Common myeloid progenitor, CD34-positive (primary cell): ENCODE data around the gene ACVRL1.
A peak's percentile ranks its signal among the peaks of the same experiment; 100 is the strongest.

Experiments used
- CTCF ChIA-PET: fragments of 350-600 bp; sonication (Branson Sonifier 250); formaldehyde crosslinking; loops from one replicate; lab custom pipeline; 2021; ENCODE audit warnings: antibody characterized with exemption; lab: Charles Lee
- POLR2A ChIA-PET: fragments of 350-600 bp; sonication (Branson Sonifier 250); formaldehyde crosslinking; loops from one replicate; lab custom pipeline; 2021; ENCODE audit warnings: antibody characterized with exemption; lab: Charles Lee
- DNase-seq, 3 donors: peaks; one replicate each; pipeline versions ENCODE4 v3.0.0 to v3.0.0-alpha.2; 2013
- H3K27ac ChIP-seq, 2 experiments: 1 replicate in 1 of 2; 2 replicates in 1 of 2; pipeline ENCODE4 v1.7.0; 2013; ENCODE audit warnings: inconsistent platforms in 2 of 2, low read length in 2 of 2, mild to moderate bottlenecking in 2 of 2, low read depth in 1 of 2, moderate library complexity in 1 of 2; ENCODE audit not compliant: severe bottlenecking in 2 of 2, insufficient read depth in 1 of 2, poor library complexity in 1 of 2
- H3K27me3 ChIP-seq, 5 experiments: replicated peaks in 2 of 5; 1 replicate in 3 of 5; 2 replicates in 2 of 5; pipeline versions ENCODE4 v1.6.1 to v1.7.0; 2013; ENCODE audit warnings: low read length in 4 of 5, mild to moderate bottlenecking in 2 of 5, moderate library complexity in 2 of 5, inconsistent platforms in 1 of 5; ENCODE audit not compliant: insufficient read depth in 5 of 5, control insufficient read depth in 4 of 5
- H3K36me3 ChIP-seq, 4 experiments: 1 replicate in 2 of 4; 2 replicates in 2 of 4; pipeline versions ENCODE4 v1.6.1 to v1.7.0; 2013; ENCODE audit warnings: low read length in 3 of 4, control low read depth in 1 of 4, mild to moderate bottlenecking in 1 of 4; ENCODE audit not compliant: control insufficient read depth in 4 of 4, insufficient read depth in 4 of 4
- H3K4me1 ChIP-seq, 4 experiments: 1 replicate in 3 of 4; 2 replicates in 1 of 4; pipeline versions ENCODE4 v1.6.1 to v1.7.1; 2013; ENCODE audit warnings: low read length in 3 of 4, mild to moderate bottlenecking in 3 of 4, control low read depth in 1 of 4, inconsistent platforms in 1 of 4, moderate library complexity in 1 of 4; ENCODE audit not compliant: control insufficient read depth in 4 of 4, insufficient read depth in 4 of 4; ENCODE audit errors: control extremely low read depth in 1 of 4
- H3K4me3 ChIP-seq, 7 experiments: 1 replicate in 4 of 7; 2 replicates in 3 of 7; pipeline versions ENCODE4 v1.5.1 to v1.7.0; 2013; ENCODE audit warnings: mild to moderate bottlenecking in 7 of 7, low read length in 6 of 7, moderate library complexity in 6 of 7, inconsistent platforms in 2 of 7, low read depth in 2 of 7, control low read depth in 1 of 7; ENCODE audit not compliant: insufficient read depth in 4 of 7, control insufficient read depth in 1 of 7; ENCODE audit errors: extremely low read depth in 1 of 7
- H3K9me3 ChIP-seq, 5 experiments: 1 replicate in 4 of 5; 2 replicates in 1 of 5; pipeline versions ENCODE4 v1.6.1 to v1.7.1; 2013; ENCODE audit warnings: low read length in 4 of 5, mild to moderate bottlenecking in 2 of 5, inconsistent platforms in 1 of 5, low read depth in 1 of 5, moderate library complexity in 1 of 5; ENCODE audit not compliant: control insufficient read depth in 4 of 5, insufficient read depth in 2 of 5; ENCODE audit errors: control extremely low read depth in 1 of 5
- WGBS: methylation state at CpG from one replicate; pipeline ENCODE4 v1.1.5; 2013; ENCODE audit not compliant: insufficient coverage; 5-methylcytosine and 5-hydroxymethylcytosine counted together

The ACVRL1 gene

GRCh38 chr12:51921017-51921725 is 13.9 kb downstream of the ACVRL1 start:
- Histone ChIP-seq H3K27ac (no peak overlapping the region), H3K4me3 (no peak overlapping the region), H3K36me3 (no peaks in the 10 kb centered on the region), H3K27me3 (no peaks in the 10 kb centered on the region), H3K4me1 (peaks cover 6 to 26% (median 23%) of the 10 kb centered on the region in 4 experiments), H3K9me3 (no peaks in the 10 kb centered on the region)
- CTCF ChIA-PET, result interaction anchor here (1.1 to 7.5 kb wide), 11 partner anchors 9 to 104 kb away, joined by 3 to 77 read pairs (median 17); partner anchors contain the start of genes ACVRL1 and ANKRD33
- DNase-seq, result no peak
- 96% methylated on average over 6 of the region's 7 CpGs for WGBS
- POLR2A ChIA-PET, result no interaction called here

- Histone ChIP-seq H3K27ac (no peak overlapping the region), H3K4me3 (no peak overlapping the region), H3K9me3 (no peaks in the 10 kb centered on the region), H3K36me3 (no peaks in the 10 kb centered on the region), H3K4me1 (peaks cover 10 to 29% (median 29%) of the 10 kb centered on the region in 4 experiments), H3K27me3 (no peaks in the 10 kb centered on the region)
- ChIA-PET CTCF (interaction anchor here (0.8 to 7.5 kb wide), 19 partner anchors 9 to 156 kb away, joined by 3 to 77 read pairs (median 6); partner anchors contain the start of genes ACVRL1 and ANKRD33), POLR2A (no interaction called here)
- 100% methylated on average over 1 of the region's 2 CpGs for WGBS
- no peak for DNase-seq
Measured at GRCh38 chr12:51922146-51922545, 14.8 kb downstream of the ACVRL1 start.

GRCh38 chr12:51922762-51923505 is 15.6 kb downstream of the ACVRL1 start:
- Histone ChIP-seq H3K27ac (no peak overlapping the region), H3K27me3 (no peaks in the 10 kb centered on the region), H3K9me3 (no peaks in the 10 kb centered on the region), H3K4me3 (no peak overlapping the region), H3K4me1 (peaks cover 10 to 29% (median 29%) of the 10 kb centered on the region in 4 experiments), H3K36me3 (no peaks in the 10 kb centered on the region)
- no peak for DNase-seq
- ChIA-PET POLR2A (no interaction called here), CTCF (interaction anchor here (0.7 to 7.5 kb wide), 25 partner anchors 9 to 155 kb away, joined by 3 to 77 read pairs (median 6); partner anchors contain the start of genes ACVR1B, ACVRL1 and ANKRD33)
- 66% methylated on average over 16 of the region's 16 CpGs for WGBS

- ChIA-PET CTCF (interaction anchor here (0.7 to 7.5 kb wide), 24 partner anchors 8 to 155 kb away, joined by 3 to 77 read pairs (median 6); partner anchors contain the start of genes ACVR1B, ACVRL1 and ANKRD33), POLR2A (no interaction called here)
- Histone ChIP-seq H3K9me3 (no peaks in the 10 kb centered on the region), H3K4me1 (peaks cover 10 to 29% (median 29%) of the 10 kb centered on the region in 4 experiments), H3K27ac (no peak overlapping the region), H3K4me3 (peak overlapping the region in 3 of 7 experiments; percentile 26 to 58 (median 42)), H3K36me3 (no peaks in the 10 kb centered on the region), H3K27me3 (no peaks in the 10 kb centered on the region)
- 17% methylated on average over 14 of the region's 31 CpGs for WGBS
- peak; percentile 20 to 45 (median 42) for DNase-seq
Measured at GRCh38 chr12:51923506-51924365, 16.4 kb downstream of the ACVRL1 start.

GRCh38 chr12:51924551-51925319 is 17.4 kb downstream of the ACVRL1 start:
- Histone ChIP-seq H3K27ac (no peak overlapping the region), H3K4me3 (no peak overlapping the region), H3K27me3 (no peaks in the 10 kb centered on the region), H3K9me3 (no peaks in the 10 kb centered on the region), H3K36me3 (no peaks in the 10 kb centered on the region), H3K4me1 (peaks cover 10 to 29% (median 29%) of the 10 kb centered on the region in 4 experiments)
- ChIA-PET POLR2A (no interaction called here), CTCF (interaction anchor here (1.2 to 7.5 kb wide), 15 partner anchors 11 to 79 kb away, joined by 3 to 77 read pairs (median 13); partner anchors contain the start of genes ACVR1B, ACVRL1 and ANKRD33)
- WGBS, result 93% methylated on average over 2 of the region's 5 CpGs
- no peak for DNase-seq
